Upper lobe of left lung (tissue), 6 donors: Measurements from ENCODE around the gene FCER1G. TPM values are rescaled to one million over a fixed set of nuclear protein-coding genes. Genes with fewer than 3 reads are reported as not detected.

ENCODE experiments used
- ATAC-seq, 2 donors: fragments of 200-7000 bp; cut with Tn5 transposase; one replicate each; pipeline ENCODE4 v1.9.1; 2022; ENCODE audit warnings: mild to moderate bottlenecking in 2 of 2, moderate library complexity in 2 of 2; ENCODE audit not compliant: low FRiP score in 2 of 2
- DNase-seq, 2 donors: peaks; one replicate each; pipeline ENCODE4 v3.0.0-alpha.2; 2019 to 2020
- H3K27ac ChIP-seq, 4 donors: fragments of 200-600 bp; sonication (generic); one replicate each; pipeline ENCODE4 v1.5.1; 2016 to 2019
- H3K27me3 ChIP-seq, 4 donors: fragments of 200-600 bp; sonication (generic); one replicate each; pipeline ENCODE4 v1.5.1; 2017 to 2019
- H3K36me3 ChIP-seq, 4 donors: fragments of 200-600 bp; sonication (generic); one replicate each; pipeline ENCODE4 v1.5.1; 2016 to 2019
- H3K4me1 ChIP-seq, 4 donors: fragments of 200-600 bp; sonication (generic); one replicate each; pipeline ENCODE4 v1.5.1; 2018 to 2019
- H3K4me3 ChIP-seq, 4 donors: fragments of 200-600 bp; sonication (generic); one replicate each; pipeline ENCODE4 v1.5.1; 2017 to 2019; ENCODE audit warnings: mild to moderate bottlenecking in 2 of 4, moderate library complexity in 1 of 4
- H3K9me3 ChIP-seq, 4 donors: fragments of 200-600 bp; sonication (generic); one replicate each; pipeline ENCODE4 v1.5.1; 2018 to 2019
- EP300 ChIP-seq, 4 donors: sonication (generic); formaldehyde crosslinking; IDR thresholded peaks; one replicate each; pipeline ENCODE4 v1.5.1; 2017; ENCODE audit warnings: antibody characterized with exemption in 4 of 4, control low read depth in 2 of 4
- POLR2A ChIP-seq, 4 donors: fragments of 450-650 bp; IDR thresholded peaks; one replicate each; pipeline ENCODE4 v1.5.1; 2016 to 2017; ENCODE audit warnings: antibody characterized with exemption in 4 of 4, mild to moderate bottlenecking in 2 of 4
- POLR2AphosphoS5 ChIP-seq, 2 donors: sonication (generic); formaldehyde crosslinking; IDR thresholded peaks; one replicate each; pipeline ENCODE4 v1.5.1; 2017; ENCODE audit warnings: antibody characterized with exemption in 2 of 2
- WGBS, 2 donors: methylation state at CpG; one replicate each; pipeline ENCODE4 v1.1.5; 2017 to 2018; 5-methylcytosine and 5-hydroxymethylcytosine counted together
- total RNA-seq, 6 donors: library from RNA; depleted of rRNA in 4 of 6; stranded (reverse); fragments of >200 nt in 4 of 6; gene quantifications; one replicate each; pipeline versions ENCODE4 v1.1.0 to v1.2.1, GENCODE V29; 2016 to 2021
- TF ChIP-seq, protein P1 (sequence below), 6 experiments: fragments of 450-650 bp in 4 of 6; fragments of 200-600 bp in 2 of 6; sonication (generic) in 2 of 6; IDR thresholded peaks; one replicate each; pipeline ENCODE4 v1.5.1; 2016 to 2019; ENCODE audit warnings: antibody characterized with exemption in 6 of 6
- donor health status: DM: no; HTN: no; CAD: no; lungs with moderate emphysema.
- donor health status: DM: no; HTN: yes; CAD: no; lungs with severe emphysema.

Gene FCER1G
- total RNA-seq, 6 donors from 2014 or later = 75.4 to 233 (median 176) TPM

DNA sequence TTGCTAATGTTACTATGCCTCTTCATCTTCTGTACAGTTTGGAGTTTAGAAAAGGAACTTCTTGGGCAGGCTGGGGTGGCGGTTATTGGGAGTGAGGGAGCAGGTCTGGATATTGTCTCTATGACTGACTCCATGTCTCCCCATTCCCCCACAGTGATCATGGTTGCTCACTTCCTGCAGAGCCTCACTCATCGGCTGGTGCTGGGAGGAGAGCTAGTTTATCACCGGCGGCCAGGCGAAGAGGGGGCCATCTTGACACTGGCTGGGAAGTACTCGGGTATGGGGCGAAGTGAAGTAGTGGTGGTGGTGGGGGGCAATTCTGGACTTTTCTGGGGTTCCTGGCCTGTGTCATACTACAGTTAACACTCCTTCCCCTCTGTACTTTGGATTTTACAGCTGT lies 12.9 kb downstream of the FCER1G start:
- WGBS, 2 donors = 89 to 93% methylated on average over 7 of the region's 7 CpGs
- DNase-seq = no peak

DNA sequence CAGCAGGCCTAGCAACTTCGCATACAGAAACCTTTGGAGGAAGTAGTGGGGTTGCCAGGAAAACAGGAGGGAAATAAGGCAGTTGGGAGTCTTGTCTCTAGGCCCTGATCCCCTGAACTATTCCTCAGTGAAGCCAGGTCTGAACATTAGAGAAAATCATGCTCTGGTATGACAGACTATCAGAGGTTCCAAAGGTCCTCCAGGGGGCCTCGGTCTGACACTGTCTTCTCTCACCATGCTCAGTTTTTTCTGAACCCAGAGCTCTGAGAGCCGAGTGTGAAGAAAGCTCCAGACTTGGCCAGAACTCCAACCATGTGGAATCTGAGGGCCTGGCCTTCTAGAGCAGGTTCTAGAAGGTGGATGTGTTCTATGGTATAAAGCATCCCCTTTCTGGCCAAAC lies 14.8 kb downstream of the FCER1G start:
- WGBS, 2 donors = 61 to 66% methylated on average over 3 of the region's 3 CpGs
- no peak for ATAC-seq
- H3K4me3 ChIP-seq = no peak overlapping the region

More for the DNA sequence above, 12.9 kb downstream of the FCER1G start:
- TF ChIP-seq EP300 (IDR thresholded peaks at IDR 0.05) (no peak), POLR2A (IDR thresholded peaks at IDR 0.05) (no peak), POLR2AphosphoS5 (IDR thresholded peaks at IDR 0.05) (no peak)
- TF ChIP-seq, protein P1, sequence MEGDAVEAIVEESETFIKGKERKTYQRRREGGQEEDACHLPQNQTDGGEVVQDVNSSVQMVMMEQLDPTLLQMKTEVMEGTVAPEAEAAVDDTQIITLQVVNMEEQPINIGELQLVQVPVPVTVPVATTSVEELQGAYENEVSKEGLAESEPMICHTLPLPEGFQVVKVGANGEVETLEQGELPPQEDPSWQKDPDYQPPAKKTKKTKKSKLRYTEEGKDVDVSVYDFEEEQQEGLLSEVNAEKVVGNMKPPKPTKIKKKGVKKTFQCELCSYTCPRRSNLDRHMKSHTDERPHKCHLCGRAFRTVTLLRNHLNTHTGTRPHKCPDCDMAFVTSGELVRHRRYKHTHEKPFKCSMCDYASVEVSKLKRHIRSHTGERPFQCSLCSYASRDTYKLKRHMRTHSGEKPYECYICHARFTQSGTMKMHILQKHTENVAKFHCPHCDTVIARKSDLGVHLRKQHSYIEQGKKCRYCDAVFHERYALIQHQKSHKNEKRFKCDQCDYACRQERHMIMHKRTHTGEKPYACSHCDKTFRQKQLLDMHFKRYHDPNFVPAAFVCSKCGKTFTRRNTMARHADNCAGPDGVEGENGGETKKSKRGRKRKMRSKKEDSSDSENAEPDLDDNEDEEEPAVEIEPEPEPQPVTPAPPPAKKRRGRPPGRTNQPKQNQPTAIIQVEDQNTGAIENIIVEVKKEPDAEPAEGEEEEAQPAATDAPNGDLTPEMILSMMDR (IDR thresholded peaks at IDR 0.05) = no peak
- Histone ChIP-seq H3K27ac (peak overlapping the region in 1 of 4 donors; percentile 80), H3K27me3 (no peaks in the 10 kb centered on the region), H3K4me3 (peak overlapping the region in 1 of 4 donors; percentile 33), H3K4me1 (peaks cover 13 to 29% (median 26%) of the 10 kb centered on the region in 4 donors), H3K36me3 (peaks cover 4 to 31% (median 24%) of the 10 kb centered on the region in 4 donors), H3K9me3 (no peaks in the 10 kb centered on the region)
- no peak for ATAC-seq

DNA sequence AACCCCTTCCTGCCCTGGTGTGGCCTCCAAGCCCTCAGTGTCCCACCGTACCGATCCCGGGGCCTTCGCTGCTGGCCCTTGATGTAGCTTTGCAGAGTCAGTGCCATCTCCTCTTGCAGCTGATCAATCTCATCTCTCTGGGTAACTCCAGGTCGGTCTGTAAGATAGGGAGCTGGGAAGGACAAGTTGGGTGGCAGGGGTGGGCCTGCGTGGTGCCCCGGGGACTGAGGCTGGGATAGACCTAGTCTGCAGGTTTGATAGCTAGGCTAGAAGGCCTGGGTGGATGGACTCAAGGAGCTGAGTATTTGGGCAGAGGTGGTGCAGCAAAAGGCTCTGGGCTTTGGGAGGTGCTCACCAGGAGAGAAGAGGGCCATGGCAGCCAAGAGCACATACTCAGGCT lies 15.7 kb downstream of the FCER1G start:
- Histone ChIP-seq H3K27ac (no peak overlapping the region), H3K36me3 (peaks cover 4 to 31% (median 24%) of the 10 kb centered on the region in 4 donors), H3K27me3 (no peaks in the 10 kb centered on the region), H3K9me3 (no peaks in the 10 kb centered on the region), H3K4me3 (no peak overlapping the region), H3K4me1 (peaks cover 10 to 22% (median 20%) of the 10 kb centered on the region in 4 donors)
- WGBS, 2 donors = 97 to 99% methylated on average over 7 of the region's 7 CpGs
- ATAC-seq = no peak
- no peak for TF ChIP-seq POLR2AphosphoS5 (IDR thresholded peaks at IDR 0.05)
- TF ChIP-seq EP300 (IDR thresholded peaks at IDR 0.05) = no peak
- TF ChIP-seq POLR2A (IDR thresholded peaks at IDR 0.05) = no peak
- TF ChIP-seq, protein P1 (IDR thresholded peaks at IDR 0.05) = no peak
- DNase-seq = no peak

More for the DNA sequence above, 14.8 kb downstream of the FCER1G start:
- H3K27ac ChIP-seq = no peak overlapping the region
- no peak for DNase-seq
- H3K27me3 ChIP-seq = no peaks in the 10 kb centered on the region
- no peak for TF ChIP-seq POLR2AphosphoS5 (IDR thresholded peaks at IDR 0.05)
- TF ChIP-seq EP300 (IDR thresholded peaks at IDR 0.05) = no peak
- TF ChIP-seq POLR2A (IDR thresholded peaks at IDR 0.05) = no peak
- TF ChIP-seq, protein P1 (IDR thresholded peaks at IDR 0.05) = no peak
- H3K36me3 ChIP-seq = peaks cover 4 to 31% (median 24%) of the 10 kb centered on the region in 4 donors
- H3K4me1 ChIP-seq = peaks cover 13 to 29% (median 26%) of the 10 kb centered on the region in 4 donors
- no peaks in the 10 kb centered on the region for H3K9me3 ChIP-seq

DNA sequence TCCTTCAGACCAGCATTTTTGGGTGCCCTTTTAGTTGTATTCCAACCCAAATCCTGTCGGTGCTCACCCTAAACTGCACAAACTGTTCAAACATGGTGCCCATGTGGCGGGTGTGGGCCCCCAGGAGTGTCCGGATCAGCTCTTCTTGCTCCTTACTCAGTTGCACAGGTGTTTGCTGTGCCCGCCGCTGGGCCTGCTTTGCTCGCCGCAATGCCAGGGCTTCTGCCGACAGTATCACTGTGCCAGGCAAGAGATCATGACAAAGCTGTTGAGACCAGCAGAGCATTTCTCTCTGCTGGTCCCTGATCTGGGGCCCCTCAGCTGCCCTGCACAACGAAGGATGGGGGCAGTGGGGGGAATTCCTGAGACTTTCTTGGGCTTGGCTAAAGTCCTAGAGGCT lies 18.0 kb downstream of the FCER1G start:
- ATAC-seq = no peak
- WGBS, 2 donors = 82 to 86% methylated on average over 9 of the region's 9 CpGs
- DNase-seq = no peak
- H3K36me3 ChIP-seq = peaks cover 4 to 31% (median 22%) of the 10 kb centered on the region in 4 donors
- no peak overlapping the region for H3K27ac ChIP-seq
- TF ChIP-seq, protein P1 (IDR thresholded peaks at IDR 0.05) = no peak
- no peak for TF ChIP-seq EP300 (IDR thresholded peaks at IDR 0.05)
- TF ChIP-seq POLR2A (IDR thresholded peaks at IDR 0.05) = no peak
- no peak for TF ChIP-seq POLR2AphosphoS5 (IDR thresholded peaks at IDR 0.05)
- no peak overlapping the region for H3K4me3 ChIP-seq
- no peaks in the 10 kb centered on the region for H3K27me3 ChIP-seq
- no peaks in the 10 kb centered on the region for H3K9me3 ChIP-seq
- peaks cover 0 to 1% (median under 1%) of the 10 kb centered on the region in 4 donors for H3K4me1 ChIP-seq
